Naive B cell (primary cell): ENCODE data around the gene DENND6B. TPM values are rescaled to one million over a fixed set of nuclear protein-coding genes. Genes with fewer than 3 reads are reported as not detected.

ENCODE experiments used
- ATAC-seq, 2 donors: fragments of 150-1000 bp; cut with Tn5 transposase; 2 replicates each; pipeline ENCODE4 v1.10.0; 2021; ENCODE audit warnings: low read depth in 2 of 2, mild to moderate bottlenecking in 2 of 2, moderate library complexity in 2 of 2
- DNase-seq: peaks from one replicate; pipeline ENCODE4 v3.0.0; 2022
- H3K27ac Mint-ChIP-seq, 6 donors: one replicate each; pipeline ENCODE4 v1.8.0; 2020 to 2022; ENCODE audit warnings: mild to moderate bottlenecking in 6 of 6, mixed read lengths in 6 of 6, moderate library complexity in 5 of 6, inconsistent platforms in 2 of 6
- H3K27me3 Mint-ChIP-seq, 3 donors: one replicate each; pipeline ENCODE4 v1.8.0; 2021 to 2022; ENCODE audit warnings: mixed read lengths in 3 of 3, mild to moderate bottlenecking in 1 of 3
- H3K36me3 Mint-ChIP-seq, 2 donors: one replicate each; pipeline ENCODE4 v1.8.0; 2020 to 2022; ENCODE audit warnings: mixed read lengths in 2 of 2, inconsistent platforms in 1 of 2, mild to moderate bottlenecking in 1 of 2
- H3K4me1 Mint-ChIP-seq, 3 donors: one replicate each; pipeline ENCODE4 v1.8.0; 2020 to 2022; ENCODE audit warnings: mixed read lengths in 3 of 3, inconsistent platforms in 1 of 3, mild to moderate bottlenecking in 1 of 3, moderate library complexity in 1 of 3
- H3K4me3 Mint-ChIP-seq, 8 donors: one replicate each; pipeline ENCODE4 v1.8.0; 2020 to 2022; ENCODE audit warnings: mild to moderate bottlenecking in 8 of 8, mixed read lengths in 8 of 8, moderate library complexity in 8 of 8, inconsistent platforms in 2 of 8
- H3K9me3 Mint-ChIP-seq, 7 donors: one replicate each; pipeline ENCODE4 v1.8.0; 2020 to 2022; ENCODE audit warnings: mixed read lengths in 7 of 7, mild to moderate bottlenecking in 5 of 7, inconsistent platforms in 2 of 7, moderate library complexity in 1 of 7
- polyA plus RNA-seq, 6 donors: library from polyadenylated mRNA; unstranded; fragments of 300-500 nt; fragmentation: Illumina TruSeq; gene quantifications; one replicate each; pipeline ENCODE4 v1.2.3, GENCODE V29; 2021; ENCODE audit warnings: low read depth in 6 of 6

DENND6B gene
- polyA plus RNA-seq, 6 donors from 2014 or later, result 0.05 to 0.43 (median 0.28) TPM; not detected in 1

DNA sequence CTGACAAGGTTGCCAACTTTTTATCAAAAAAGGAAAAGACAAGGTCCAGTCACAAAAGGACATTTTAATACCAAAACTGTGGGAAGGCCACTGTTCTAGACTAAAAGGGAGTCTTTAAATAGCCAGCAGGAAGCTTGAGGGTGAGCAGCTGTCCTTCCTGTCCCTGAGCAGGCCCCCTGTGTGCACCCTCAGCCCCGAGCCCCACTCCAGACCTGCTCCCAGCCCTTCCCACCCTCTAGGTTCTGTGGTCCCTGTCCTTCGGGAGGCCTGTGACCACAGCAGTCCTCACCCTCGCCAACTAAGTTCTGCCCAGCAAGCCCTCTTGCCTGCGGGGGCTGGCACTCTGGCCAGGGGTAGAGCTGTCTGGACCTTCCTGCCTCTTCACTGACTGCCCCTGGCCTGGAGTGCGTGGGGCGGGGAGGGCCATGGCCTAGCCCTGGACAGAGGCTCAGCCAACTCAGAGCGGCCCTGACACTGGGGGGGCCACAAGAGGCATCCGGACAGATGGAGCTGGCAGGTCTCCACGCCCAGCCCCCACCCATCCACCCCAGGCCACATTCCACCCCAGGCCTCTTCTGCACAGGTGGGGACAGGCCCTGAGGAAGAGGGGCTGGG is 17.7 kb downstream of the DENND6B start:
- Mint-ChIP-seq H3K9me3 (no peaks in the 10 kb centered on the region), H3K4me3 (peak overlapping the region in 7 of 8 donors; percentile 34 to 80 (median 74)), H3K27me3 (peaks cover 6 to 26% (median 14%) of the 10 kb centered on the region in 3 donors), H3K36me3 (no peaks in the 10 kb centered on the region), H3K27ac (peak overlapping the region in 1 of 6 donors; percentile 56), H3K4me1 (peaks cover 31 to 34% (median 33%) of the 10 kb centered on the region in 3 donors)
- ATAC-seq (no peak), DNase-seq (no peak)

- Mint-ChIP-seq H3K36me3 (no peaks in the 10 kb centered on the region), H3K27ac (peak overlapping the region in 2 of 6 donors; percentile 12 to 56)
Measured at GRCh38 chr22:50308597-50308935, 18.2 kb downstream of the DENND6B start.

GRCh38 chr22:50307890-50308596 is 18.8 kb downstream of the DENND6B start:
- Mint-ChIP-seq H3K9me3 (no peaks in the 10 kb centered on the region), H3K27ac (peak overlapping the region in 2 of 6 donors; percentile 12 to 56), H3K27me3 (peaks cover 6 to 28% (median 14%) of the 10 kb centered on the region in 3 donors), H3K4me1 (peaks cover 36 to 42% (median 38%) of the 10 kb centered on the region in 3 donors), H3K4me3 (peak overlapping the region; percentile 59 to 80 (median 68)), H3K36me3 (no peaks in the 10 kb centered on the region)
- no peak for DNase-seq
- ATAC-seq, result no peak

More at GRCh38 chr22:50308597-50308935, 18.2 kb downstream of the DENND6B start:
- peaks cover 6 to 28% (median 14%) of the 10 kb centered on the region in 3 donors for H3K27me3 Mint-ChIP-seq
- no peaks in the 10 kb centered on the region for H3K9me3 Mint-ChIP-seq
- DNase-seq (no peak), ATAC-seq (no peak)
- H3K4me3 Mint-ChIP-seq, result peak overlapping the region; percentile 59 to 80 (median 74)
- peaks cover 31 to 39% (median 33%) of the 10 kb centered on the region in 3 donors for H3K4me1 Mint-ChIP-seq

DNA sequence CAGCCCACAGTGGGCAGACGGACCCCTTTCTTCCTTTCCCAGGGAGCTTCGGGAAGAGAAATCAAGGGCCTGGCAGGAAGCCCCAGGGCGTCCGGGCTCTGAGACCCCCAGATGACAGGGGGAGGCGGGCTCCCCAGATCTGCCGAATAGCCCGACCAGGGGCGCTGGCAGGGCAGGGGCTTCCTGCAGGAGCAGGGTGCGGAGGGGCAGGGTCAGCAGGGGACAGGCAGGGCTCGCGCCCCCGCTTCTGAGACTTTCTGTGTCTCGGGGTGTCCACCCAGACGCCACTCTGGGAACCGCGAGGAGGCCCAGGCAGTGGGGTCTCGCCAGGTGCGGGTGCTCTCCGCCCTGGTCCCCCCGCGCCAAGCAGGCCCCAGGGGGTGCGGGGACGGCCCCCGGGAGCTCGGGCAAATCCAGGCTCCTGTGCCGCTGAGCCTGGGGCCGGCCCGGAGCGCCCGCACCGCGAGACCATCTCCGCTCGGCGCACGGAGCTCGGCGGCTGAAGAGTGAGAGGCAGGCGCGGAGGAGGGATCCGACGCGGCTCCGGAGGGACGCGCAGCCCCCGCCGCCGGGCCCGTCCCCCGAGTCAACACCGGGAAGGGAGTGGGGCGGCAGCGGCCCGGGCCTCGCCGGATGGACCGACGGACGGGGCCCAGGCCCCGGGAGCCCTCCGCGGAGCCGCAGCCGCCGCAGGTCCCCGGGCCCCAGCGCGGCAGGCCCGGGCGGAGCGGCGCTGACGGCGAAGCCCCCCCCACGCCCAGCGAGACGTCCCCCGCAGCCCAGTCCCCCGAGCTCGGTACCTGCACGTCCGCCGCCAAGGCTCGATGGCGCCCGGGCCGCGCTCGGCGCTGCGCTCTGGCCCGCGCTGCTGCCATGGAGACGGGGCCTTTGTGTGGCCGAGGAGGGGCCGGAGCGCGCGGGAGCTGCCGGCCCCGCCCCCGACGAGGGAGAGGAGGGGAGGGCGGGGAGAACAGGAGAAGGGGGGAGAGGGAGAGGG is 19.8 kb downstream of the DENND6B start, which contains the start of gene PLXNB2:
TSS of gene PLXNB2 (minus strand) at position 894 of the 997 bp plus-strand sequence. CDS start 17,062 bp downstream, outside the sequence.
- DNase-seq, result no peak
- no peaks in the 10 kb centered on the region for H3K9me3 Mint-ChIP-seq
- peaks cover 46 to 50% (median 46%) of the 10 kb centered on the region in 3 donors for H3K4me1 Mint-ChIP-seq
- peak within 1 kb of the TSS in 2 of 6 donors; percentile 12 to 82 for H3K27ac Mint-ChIP-seq
- H3K27me3 Mint-ChIP-seq, result peaks cover 6 to 28% (median 14%) of the 10 kb centered on the region in 3 donors
- peak; percentile 24 to 27 for ATAC-seq
- no peaks in the 10 kb centered on the region for H3K36me3 Mint-ChIP-seq
- H3K4me3 Mint-ChIP-seq, result peak within 1 kb of the TSS; percentile 59 to 80 (median 72)

GRCh38 chr22:50305923-50306566 is 20.8 kb downstream of the DENND6B start:
- peak overlapping the region in 3 of 6 donors; percentile 2 to 82 (median 52) for H3K27ac Mint-ChIP-seq
- DNase-seq (no peak), ATAC-seq (peak in 1 of 2 donors; percentile 9)
- peak overlapping the region; percentile 63 to 89 (median 72) for H3K4me3 Mint-ChIP-seq
- H3K36me3 Mint-ChIP-seq, result no peaks in the 10 kb centered on the region
- H3K27me3 Mint-ChIP-seq, result peaks cover 6 to 30% (median 14%) of the 10 kb centered on the region in 3 donors
- peaks cover 56 to 58% (median 56%) of the 10 kb centered on the region in 3 donors for H3K4me1 Mint-ChIP-seq
- no peaks in the 10 kb centered on the region for H3K9me3 Mint-ChIP-seq

DNA sequence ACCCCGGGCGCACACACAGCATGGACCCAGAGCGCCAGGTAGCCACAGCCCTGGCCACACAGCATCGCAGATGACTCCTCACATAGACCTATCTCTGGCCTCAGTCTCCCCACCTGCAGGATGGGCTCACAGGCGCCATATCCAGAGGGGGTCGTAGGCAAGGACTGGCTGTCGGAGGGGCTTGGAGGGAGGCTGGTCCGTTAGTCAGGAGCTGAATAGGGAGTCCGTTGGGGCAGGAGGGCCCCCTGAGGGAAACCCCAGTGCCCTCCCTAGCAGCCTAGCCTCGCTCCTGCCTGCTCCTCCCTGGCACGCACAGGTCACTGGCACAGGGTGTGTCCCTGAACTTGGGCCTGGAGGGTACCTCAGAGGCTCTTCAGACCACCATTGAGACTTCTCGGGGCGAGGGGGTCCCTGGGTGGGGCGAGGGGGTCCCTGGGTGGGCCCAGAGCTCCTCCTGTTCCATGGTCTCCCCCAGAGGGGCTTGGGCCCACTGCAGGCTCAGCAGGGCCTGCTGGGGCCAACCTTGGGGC is 21.4 kb downstream of the DENND6B start:
- H3K4me1 Mint-ChIP-seq, result peaks cover 59 to 62% (median 60%) of the 10 kb centered on the region in 3 donors
- H3K27me3 Mint-ChIP-seq, result peaks cover 6 to 35% (median 14%) of the 10 kb centered on the region in 3 donors
- H3K36me3 Mint-ChIP-seq, result no peaks in the 10 kb centered on the region
- no peaks in the 10 kb centered on the region for H3K9me3 Mint-ChIP-seq
- ATAC-seq, result no peak
- DNase-seq, result no peak
- peak overlapping the region in 6 of 8 donors; percentile 20 to 84 (median 75) for H3K4me3 Mint-ChIP-seq
- peak overlapping the region in 1 of 6 donors; percentile 82 for H3K27ac Mint-ChIP-seq

DNA sequence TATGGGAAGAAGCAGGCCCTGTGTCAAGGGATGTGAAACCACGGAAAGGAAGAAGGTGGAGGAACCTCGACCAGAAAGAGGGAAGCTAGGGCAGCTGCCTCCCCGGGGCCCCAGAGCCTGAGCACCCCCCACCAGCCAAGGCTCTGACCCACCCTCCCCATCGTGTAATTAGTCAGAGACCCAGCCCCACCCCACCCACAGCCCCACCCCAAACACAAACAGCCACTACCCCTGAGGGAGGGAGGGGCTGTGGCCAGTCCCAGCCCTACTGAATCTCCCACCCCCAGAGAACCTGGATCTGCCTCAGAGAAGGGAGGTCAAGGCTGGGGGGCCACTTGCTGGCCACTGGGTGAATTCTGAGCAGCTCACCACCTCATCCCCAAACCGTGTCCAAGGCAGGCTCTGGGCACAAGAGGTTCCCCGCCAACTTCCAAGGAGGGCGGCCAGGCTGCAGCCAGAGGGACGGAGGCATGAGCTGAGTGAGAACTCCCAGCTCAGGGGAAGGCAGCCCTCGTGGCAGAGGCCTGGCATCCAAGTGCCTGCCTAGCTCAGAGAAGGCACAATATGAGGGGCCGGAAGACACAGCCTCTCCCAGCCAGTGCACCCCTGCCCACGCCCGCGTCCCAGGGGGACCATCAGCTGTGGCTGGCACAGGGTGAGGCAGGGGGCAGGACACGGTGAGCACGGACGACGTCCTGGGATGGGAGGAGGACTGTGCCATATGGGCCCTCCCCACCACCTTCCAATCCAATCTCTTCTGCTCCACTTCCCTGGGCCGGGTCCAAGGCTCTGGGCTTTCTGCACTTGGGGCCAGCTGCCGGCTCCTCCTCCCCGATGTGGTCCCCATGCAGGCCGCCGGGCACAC is 22.1 kb downstream of the DENND6B start:
- DNase-seq (peak; percentile 42), ATAC-seq (peak; percentile 15 to 29)
- H3K4me3 Mint-ChIP-seq, result peak overlapping the region in 7 of 8 donors; percentile 42 to 84 (median 74)

DNA sequence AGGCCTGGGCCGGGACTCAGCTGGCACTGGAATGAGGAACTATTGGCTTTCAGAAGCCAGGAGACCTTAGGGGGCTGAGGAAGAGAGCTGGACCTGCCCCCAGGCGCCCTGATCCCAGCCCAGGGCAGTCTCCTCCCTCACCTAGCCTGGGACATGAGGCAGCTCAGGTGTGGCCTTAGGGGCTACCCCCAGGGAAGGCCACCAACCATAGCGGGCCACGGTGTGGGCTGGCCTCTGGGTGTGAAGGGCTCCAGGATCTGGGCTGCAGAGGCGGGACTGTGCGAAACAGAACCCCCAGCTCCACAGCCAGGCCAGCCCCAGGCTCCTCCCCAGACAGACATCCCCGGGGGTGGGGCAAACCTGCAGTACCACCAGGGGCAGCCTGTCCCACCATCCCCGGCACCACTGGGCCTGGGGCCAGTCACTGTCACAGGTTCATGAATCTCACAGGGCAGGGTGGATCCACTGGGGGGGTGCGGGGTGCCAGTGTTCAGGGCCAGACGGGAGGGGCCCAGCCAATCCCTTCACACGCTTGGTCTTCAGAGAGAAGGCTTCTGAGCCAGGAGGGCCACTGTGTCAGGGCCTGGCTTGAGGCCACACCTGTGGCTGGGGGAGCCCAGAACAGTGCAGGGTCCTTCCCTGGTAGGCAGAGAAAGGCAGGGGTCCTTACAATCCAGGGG is 22.8 kb downstream of the DENND6B start:
- Mint-ChIP-seq H3K9me3 (no peaks in the 10 kb centered on the region), H3K4me3 (peak overlapping the region in 6 of 8 donors; percentile 49 to 84 (median 76)), H3K4me1 (peaks cover 56 to 59% (median 58%) of the 10 kb centered on the region in 3 donors), H3K36me3 (no peaks in the 10 kb centered on the region), H3K27me3 (peaks cover 6 to 34% (median 14%) of the 10 kb centered on the region in 3 donors), H3K27ac (peak overlapping the region in 5 of 6 donors; percentile 72 to 91 (median 86))
- DNase-seq (no peak), ATAC-seq (peak; percentile 11 to 25)

More for the DNA sequence above, 22.1 kb downstream of the DENND6B start:
- Mint-ChIP-seq H3K27ac (peak overlapping the region in 4 of 6 donors; percentile 77 to 91 (median 87)), H3K9me3 (no peaks in the 10 kb centered on the region), H3K27me3 (peaks cover 6 to 35% (median 14%) of the 10 kb centered on the region in 3 donors), H3K36me3 (no peaks in the 10 kb centered on the region), H3K4me1 (peaks cover 59 to 62% (median 60%) of the 10 kb centered on the region in 3 donors)

- peaks cover 54 to 57% (median 56%) of the 10 kb centered on the region in 3 donors for H3K4me1 Mint-ChIP-seq
- H3K4me3 Mint-ChIP-seq, result peak overlapping the region in 2 of 8 donors; percentile 57 to 78
Measured at GRCh38 chr22:50303515-50303847, 23.3 kb downstream of the DENND6B start.

DNA sequence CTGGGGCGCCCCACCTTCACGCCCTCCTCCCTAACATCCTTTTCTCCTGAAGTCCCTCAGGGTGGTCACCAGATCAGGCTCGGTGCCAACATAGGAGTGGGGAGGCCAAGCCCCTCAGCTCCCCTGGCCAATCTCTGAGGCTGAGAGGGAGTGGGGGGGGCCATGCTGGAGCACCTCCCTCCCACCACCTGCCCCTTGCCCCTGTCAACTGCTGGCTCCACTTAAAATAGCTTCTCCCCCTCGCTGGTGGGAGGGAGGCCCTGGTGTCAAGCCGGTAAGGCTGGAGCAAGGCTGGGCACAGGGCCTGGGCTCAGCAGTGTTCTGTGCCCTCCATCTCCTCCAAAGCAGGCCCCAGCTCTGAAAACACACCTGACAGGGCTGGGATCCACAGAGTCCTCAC is 24.2 kb downstream of the DENND6B start:
- DNase-seq (no peak), ATAC-seq (no peak)
- Mint-ChIP-seq H3K4me3 (peak overlapping the region in 4 of 8 donors; percentile 47 to 81 (median 64)), H3K4me1 (peaks cover 54 to 55% (median 54%) of the 10 kb centered on the region in 3 donors), H3K9me3 (no peaks in the 10 kb centered on the region), H3K27ac (peak overlapping the region in 5 of 6 donors; percentile 57 to 88 (median 72)), H3K27me3 (peaks cover 6 to 42% (median 7%) of the 10 kb centered on the region in 3 donors), H3K36me3 (no peaks in the 10 kb centered on the region)

More at GRCh38 chr22:50303515-50303847, 23.3 kb downstream of the DENND6B start:
- ATAC-seq, result no peak
- no peak for DNase-seq
- Mint-ChIP-seq H3K9me3 (no peaks in the 10 kb centered on the region), H3K27ac (peak overlapping the region in 2 of 6 donors; percentile 88 to 94), H3K36me3 (no peaks in the 10 kb centered on the region), H3K27me3 (peaks cover 6 to 33% (median 9%) of the 10 kb centered on the region in 3 donors)
